DOHH2 (cell line): ENCODE results near the gene POMGNT1.

ENCODE experiments used
- CTCF ChIP-seq: fragments of 200-600 bp; sonication (generic); IDR thresholded peaks from one replicate; pipeline ENCODE4 v1.5.1; 2014; ENCODE audit warnings: antibody characterized with exemption, mild to moderate bottlenecking, low read depth, low read length; ENCODE audit not compliant: poor library complexity, severe bottlenecking
- EZH2phosphoT487 ChIP-seq: fragments of 200-600 bp; sonication (generic); IDR thresholded peaks from 2 replicates; pipeline ENCODE4 v1.6.1; 2017; ENCODE audit warnings: borderline replicate concordance, mild to moderate bottlenecking, antibody characterized with exemption, low read length, moderate library complexity, mixed read lengths

- TF ChIP-seq CTCF (no peak), EZH2phosphoT487 (no peak)
These were observed 24.8 kb downstream of the POMGNT1 start for GRCh38 chr1:46173361-46173856.
